Measurements from ENCODE around the gene RSPH10B2. TPM values are rescaled to one million over a fixed set of nuclear protein-coding genes. Genes with fewer than 3 reads are reported as not detected.

Gene RSPH10B2
- total and polyA plus RNA-seq, 9 of the 15 experiments (the other 6 are each of a cell fraction or from before 2014, with no cell fraction given), result 0.04 to 0.11 (median 0.08) TPM; not detected in 5

DNA sequence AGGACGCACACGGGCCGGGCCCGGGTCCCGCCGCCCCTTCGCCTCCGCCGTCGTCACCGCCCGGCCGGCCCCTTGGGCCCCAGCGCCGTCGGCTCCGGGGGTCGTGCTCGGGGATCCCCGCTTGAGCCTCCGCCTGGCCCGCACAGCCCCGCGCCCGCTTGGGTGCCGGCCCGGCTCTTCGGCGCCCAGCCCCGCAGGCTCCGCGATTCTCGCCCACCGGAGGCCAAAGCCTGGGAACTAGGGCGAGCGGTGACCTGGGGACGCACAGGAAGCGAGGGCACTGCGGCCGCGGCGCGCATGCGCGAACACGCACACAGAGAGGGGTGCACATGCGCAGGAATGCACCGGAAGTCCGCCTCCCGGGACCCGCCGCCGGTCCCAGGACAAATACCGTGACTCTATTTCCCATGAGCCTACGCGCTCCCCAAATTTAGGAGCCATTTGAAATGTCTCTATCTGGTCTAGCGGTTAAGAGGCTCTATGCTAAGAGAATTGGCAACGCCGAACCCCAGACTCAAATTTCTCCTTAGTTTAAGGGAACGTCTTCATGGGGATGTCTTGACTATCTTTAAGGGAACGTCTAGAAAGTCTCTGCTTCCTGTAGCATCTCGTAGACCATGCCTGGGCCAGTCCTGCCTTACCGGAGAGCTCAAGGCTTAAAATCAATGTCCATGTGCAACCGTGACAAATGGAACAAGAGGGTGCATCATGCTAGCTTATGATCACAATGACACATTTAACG lies 47.1 kb upstream of the RSPH10B2 start, which contains the start of gene ZNF12 (continued):
- TF ChIP-seq TAF7 (tag; IDR thresholded peaks at IDR 0.05) (no peak), PHB (CRISPR knock-in tag; IDR thresholded peaks at IDR 0.05) (no peak), ETV5 (CRISPR knock-in tag; IDR thresholded peaks at IDR 0.05; ENCODE audit: low read depth) (peak; percentile 82), BCL6 (CRISPR knock-in tag; IDR thresholded peaks at IDR 0.05) (no peak), NFE2 (IDR thresholded peaks at IDR 0.05; ENCODE audit: low read depth) (no peak), FOXK2 (conservative IDR thresholded peaks at IDR 0.05 in 1 of 2, IDR thresholded peaks at IDR 0.05 in 1 of 2; ENCODE audit: low read depth in 2 of 2) (no peak), RBM39 (optimal IDR thresholded peaks at IDR 0.05; ENCODE audit: low read depth, low read length) (no peak), ZNF41 (CRISPR knock-in tag; conservative IDR thresholded peaks at IDR 0.05) (no peak), ELF4 (CRISPR knock-in tag; IDR thresholded peaks at IDR 0.05) (no peak), LEF1 (IDR thresholded peaks at IDR 0.05) (no peak), ZFP36 (IDR thresholded peaks at IDR 0.05; ENCODE audit: low read depth, low read length, partially characterized antibody) (no peak), TEAD4 (IDR thresholded peaks at IDR 0.05; ENCODE audit: low read length) (peak; percentile 43; the same call in 1 of the 2 replicates), TEAD4 (CRISPR knock-in tag; IDR thresholded peaks at IDR 0.05; ENCODE audit: borderline replicate concordance) (0 out of 2 replicates have a peak, but pooled peaks have one; percentile 2), CHD2 (IDR thresholded peaks at IDR 0.05; ENCODE audit: low read depth, low read length) (peak; percentile 85), RBFOX2 (IDR thresholded peaks at IDR 0.05; ENCODE audit: low read depth, low read length) (peak; percentile 93), ZNF217 (CRISPR knock-in tag; IDR thresholded peaks at IDR 0.05) (no peak), ZNF23 (CRISPR knock-in tag; IDR thresholded peaks at IDR 0.05) (no peak), CEBPG (CRISPR knock-in tag; IDR thresholded peaks at IDR 0.05) (no peak; the same call in 1 of the 2 replicates), CEBPG (tag; conservative IDR thresholded peaks at IDR 0.05 in 1 of 2, IDR thresholded peaks at IDR 0.05 in 1 of 2) (no peak), ESRRB (CRISPR knock-in tag; IDR thresholded peaks at IDR 0.05; ENCODE audit: borderline replicate concordance) (no peak), STAT5A (IDR thresholded peaks at IDR 0.05; ENCODE audit: borderline replicate concordance, low read length) (no peak), SNIP1 (IDR thresholded peaks at IDR 0.05; ENCODE audit: low read depth) (no peak), SMAD2 (IDR thresholded peaks at IDR 0.05; ENCODE audit: low read depth, low read length) (no peak), ZNF431 (CRISPR knock-in tag; IDR thresholded peaks at IDR 0.05) (no peak), MCM3 (IDR thresholded peaks at IDR 0.05) (no peak), ZFX (CRISPR knock-in tag; IDR thresholded peaks at IDR 0.05) (peak; percentile 83), MAFK (IDR thresholded peaks at IDR 0.05; ENCODE audit: low read length) (no peak)
- TF ChIP-seq, protein P1, sequence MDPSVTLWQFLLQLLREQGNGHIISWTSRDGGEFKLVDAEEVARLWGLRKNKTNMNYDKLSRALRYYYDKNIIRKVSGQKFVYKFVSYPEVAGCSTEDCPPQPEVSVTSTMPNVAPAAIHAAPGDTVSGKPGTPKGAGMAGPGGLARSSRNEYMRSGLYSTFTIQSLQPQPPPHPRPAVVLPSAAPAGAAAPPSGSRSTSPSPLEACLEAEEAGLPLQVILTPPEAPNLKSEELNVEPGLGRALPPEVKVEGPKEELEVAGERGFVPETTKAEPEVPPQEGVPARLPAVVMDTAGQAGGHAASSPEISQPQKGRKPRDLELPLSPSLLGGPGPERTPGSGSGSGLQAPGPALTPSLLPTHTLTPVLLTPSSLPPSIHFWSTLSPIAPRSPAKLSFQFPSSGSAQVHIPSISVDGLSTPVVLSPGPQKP (CRISPR knock-in tag; IDR thresholded peaks at IDR 0.05), result no peak
- TF ChIP-seq, protein P2, sequence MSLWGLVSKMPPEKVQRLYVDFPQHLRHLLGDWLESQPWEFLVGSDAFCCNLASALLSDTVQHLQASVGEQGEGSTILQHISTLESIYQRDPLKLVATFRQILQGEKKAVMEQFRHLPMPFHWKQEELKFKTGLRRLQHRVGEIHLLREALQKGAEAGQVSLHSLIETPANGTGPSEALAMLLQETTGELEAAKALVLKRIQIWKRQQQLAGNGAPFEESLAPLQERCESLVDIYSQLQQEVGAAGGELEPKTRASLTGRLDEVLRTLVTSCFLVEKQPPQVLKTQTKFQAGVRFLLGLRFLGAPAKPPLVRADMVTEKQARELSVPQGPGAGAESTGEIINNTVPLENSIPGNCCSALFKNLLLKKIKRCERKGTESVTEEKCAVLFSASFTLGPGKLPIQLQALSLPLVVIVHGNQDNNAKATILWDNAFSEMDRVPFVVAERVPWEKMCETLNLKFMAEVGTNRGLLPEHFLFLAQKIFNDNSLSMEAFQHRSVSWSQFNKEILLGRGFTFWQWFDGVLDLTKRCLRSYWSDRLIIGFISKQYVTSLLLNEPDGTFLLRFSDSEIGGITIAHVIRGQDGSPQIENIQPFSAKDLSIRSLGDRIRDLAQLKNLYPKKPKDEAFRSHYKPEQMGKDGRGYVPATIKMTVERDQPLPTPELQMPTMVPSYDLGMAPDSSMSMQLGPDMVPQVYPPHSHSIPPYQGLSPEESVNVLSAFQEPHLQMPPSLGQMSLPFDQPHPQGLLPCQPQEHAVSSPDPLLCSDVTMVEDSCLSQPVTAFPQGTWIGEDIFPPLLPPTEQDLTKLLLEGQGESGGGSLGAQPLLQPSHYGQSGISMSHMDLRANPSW (CRISPR knock-in tag; IDR thresholded peaks at IDR 0.05), result peak; percentile 65; the same call in 1 of the 2 replicates
